Measurements from ENCODE around the gene LY9.

The LY9 gene

DNA sequence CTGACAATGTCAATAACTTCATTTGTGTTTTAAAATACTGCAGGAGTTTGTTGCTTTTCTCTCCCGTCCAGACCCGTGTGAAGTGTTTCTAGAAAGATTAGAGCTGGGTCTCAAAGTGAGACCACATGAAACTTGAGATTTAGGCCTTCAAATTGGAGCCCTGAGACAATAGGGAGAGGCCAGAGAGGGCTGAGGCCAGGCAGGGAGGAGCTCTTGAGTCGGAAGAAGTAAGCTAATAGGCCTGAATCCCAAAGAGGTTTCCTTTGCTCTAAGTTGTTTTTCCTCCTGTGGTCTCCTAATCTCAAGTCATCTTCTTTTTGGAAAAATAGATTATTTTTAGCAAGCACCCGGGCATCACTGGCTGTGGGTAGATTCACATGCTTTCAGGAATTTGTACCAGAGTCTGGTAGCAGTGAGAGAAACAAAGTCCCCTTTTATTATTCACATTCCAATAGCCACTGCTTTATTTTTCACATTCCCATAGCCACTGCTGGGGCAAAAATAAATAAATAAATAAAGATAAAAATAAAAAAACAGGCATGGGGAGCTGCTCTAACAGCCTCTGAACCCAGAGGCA is 41.1 kb downstream of the LY9 start:
- no peak for DNase-seq (ENCODE audit: low read depth)

GRCh38 chr1:160837558-160838205 is 41.7 kb downstream of the LY9 start:
- DNase-seq (ENCODE audit: low read depth) = peak; percentile 87

- no peak for DNase-seq (ENCODE audit: low read depth)
These were observed 42.9 kb downstream of the LY9 start for GRCh38 chr1:160838888-160839287.

DNA sequence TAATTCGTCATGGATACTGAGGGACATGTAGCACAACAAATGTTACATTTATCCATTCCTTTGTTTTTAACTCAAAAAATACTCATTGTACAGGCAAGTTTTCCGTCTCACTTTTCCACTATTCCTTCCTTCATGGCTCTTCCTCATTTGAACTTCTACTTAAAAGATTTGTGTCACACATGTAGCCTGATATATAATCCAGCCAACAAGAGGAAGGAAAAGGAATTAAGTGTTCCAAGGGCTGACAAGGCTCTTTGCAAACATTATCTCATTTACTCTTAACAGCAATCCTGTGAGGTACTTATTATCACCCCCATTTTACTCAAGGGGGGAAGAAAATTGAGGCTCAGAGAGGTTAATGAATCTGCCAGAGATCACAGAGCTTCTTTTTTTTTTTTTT is 43.8 kb downstream of the LY9 start:
- no peak for DNase-seq (ENCODE audit: low read depth)

DNA sequence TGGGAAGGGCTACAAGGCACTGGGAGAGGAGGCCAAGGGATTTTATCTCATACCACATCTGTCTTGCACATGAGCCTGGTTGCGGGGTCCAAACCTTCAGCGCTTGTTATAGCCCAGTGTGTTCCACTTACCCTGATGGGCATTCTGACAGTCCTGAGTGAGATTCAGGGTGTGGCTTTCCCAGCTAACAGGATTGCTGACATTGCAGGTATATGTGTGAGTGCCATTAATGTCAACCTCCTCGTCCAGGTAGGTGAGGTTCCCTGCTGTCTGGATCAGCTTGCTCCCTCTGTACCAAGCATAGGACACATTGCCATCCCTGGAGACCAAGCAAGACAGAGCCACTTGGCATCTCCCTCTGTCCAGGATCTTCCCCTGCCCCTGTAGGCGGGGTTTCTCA is 45.1 kb downstream of the LY9 start:
- no peak for DNase-seq (ENCODE audit: low read depth)

DNA sequence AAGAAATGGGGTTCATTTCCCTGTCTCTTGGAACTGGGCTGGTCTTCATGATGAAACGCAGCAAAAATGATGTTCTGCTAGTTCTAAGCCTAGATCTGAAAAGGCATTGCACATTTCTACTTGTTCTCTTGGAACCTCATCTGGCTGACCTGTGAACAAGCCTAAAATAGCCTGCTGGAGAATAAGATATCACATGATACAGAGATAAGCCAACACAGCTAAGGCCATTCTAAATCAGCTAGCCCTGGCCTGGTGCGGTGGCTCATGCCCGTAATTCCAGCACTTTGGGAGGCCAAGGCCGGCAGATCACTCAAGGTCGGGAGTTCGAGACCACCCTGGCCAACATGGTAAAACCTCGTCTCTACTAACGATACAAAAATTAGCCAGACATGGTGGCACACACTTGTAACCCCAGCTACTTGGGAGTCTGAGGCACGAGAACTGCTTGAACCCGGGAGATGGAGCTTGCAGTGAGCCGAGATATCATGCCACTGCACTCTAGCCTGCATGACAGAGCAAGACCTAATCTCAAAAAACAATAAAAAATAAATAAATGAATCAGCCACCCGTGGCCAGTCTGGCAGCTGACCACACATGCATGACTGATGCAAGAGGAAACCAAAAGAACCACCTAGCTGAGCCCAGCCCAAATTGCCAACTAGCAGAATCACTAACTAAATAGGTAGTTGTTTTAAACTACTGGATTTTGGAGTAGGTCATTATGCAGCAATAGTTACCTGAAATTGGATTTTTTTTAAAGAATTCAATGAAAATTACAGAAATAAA is 48.7 kb downstream of the LY9 start:
- no peak for DNase-seq (ENCODE audit: low read depth)

GRCh38 chr1:160846281-160846680 is 50.3 kb downstream of the LY9 start:
- DNase-seq (ENCODE audit: low read depth) = no peak

DNA sequence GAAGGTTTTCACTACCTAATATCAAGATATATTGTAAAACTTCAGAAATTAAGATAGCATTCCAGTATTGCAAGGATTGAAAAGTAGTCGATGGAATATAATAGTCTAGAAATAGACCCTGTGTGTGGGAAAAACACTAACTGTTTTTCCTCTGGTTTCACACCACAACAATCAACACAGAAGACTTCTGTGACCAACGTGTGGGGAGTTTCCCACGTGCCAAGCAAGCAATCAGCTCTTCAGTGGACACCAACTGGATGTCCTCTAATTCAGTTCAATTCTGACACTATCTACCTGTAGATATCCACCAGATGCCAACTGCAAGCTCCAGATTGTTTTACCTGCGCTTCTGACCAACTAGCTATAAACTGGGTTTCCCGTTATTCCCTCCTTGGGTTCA is 54.6 kb downstream of the LY9 start:
- DNase-seq (ENCODE audit: low read depth) = no peak

- no peak for DNase-seq (ENCODE audit: low read depth)
These were observed 55.0 kb downstream of the LY9 start for GRCh38 chr1:160850993-160851392.

DNA sequence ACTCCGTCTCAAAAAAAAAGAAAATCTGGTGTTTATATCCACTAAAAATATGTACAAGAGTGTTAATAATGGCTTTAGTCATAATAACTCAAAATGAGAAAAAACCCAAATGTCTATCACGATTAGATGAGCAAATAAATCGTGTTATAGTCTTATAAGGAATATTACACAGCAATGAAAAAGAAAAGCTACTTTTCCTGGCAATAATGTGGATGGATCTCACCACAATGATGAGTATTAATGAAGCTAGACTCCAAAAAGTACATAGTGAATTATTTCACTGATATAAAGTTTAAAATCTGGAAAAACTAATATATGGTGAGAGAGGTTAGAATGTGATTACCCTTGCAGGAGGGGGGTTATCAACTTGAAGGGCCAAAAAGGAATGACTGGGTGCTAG is 57.0 kb downstream of the LY9 start:
- DNase-seq (ENCODE audit: low read depth) = no peak

DNA sequence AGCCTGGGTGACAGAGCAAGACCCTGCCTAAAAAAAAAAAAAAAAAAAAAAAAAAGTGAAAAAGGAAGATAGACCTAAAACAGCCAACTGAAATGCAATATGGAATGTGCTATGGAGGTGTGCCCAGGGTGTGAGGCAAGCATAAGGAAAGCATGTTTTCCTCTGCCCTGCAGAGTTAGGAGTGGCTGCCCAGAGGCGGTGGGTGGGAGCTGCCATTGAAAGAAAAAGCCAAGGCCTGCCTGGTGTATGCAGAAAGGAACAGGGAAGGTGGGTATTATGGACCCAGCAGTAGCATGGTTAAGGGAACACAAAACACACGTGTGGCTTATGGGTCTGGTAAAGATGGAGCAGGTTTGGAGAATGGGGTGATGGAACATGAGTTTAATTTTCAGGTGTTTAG is 57.8 kb downstream of the LY9 start:
- DNase-seq (ENCODE audit: low read depth) = no peak

DNA sequence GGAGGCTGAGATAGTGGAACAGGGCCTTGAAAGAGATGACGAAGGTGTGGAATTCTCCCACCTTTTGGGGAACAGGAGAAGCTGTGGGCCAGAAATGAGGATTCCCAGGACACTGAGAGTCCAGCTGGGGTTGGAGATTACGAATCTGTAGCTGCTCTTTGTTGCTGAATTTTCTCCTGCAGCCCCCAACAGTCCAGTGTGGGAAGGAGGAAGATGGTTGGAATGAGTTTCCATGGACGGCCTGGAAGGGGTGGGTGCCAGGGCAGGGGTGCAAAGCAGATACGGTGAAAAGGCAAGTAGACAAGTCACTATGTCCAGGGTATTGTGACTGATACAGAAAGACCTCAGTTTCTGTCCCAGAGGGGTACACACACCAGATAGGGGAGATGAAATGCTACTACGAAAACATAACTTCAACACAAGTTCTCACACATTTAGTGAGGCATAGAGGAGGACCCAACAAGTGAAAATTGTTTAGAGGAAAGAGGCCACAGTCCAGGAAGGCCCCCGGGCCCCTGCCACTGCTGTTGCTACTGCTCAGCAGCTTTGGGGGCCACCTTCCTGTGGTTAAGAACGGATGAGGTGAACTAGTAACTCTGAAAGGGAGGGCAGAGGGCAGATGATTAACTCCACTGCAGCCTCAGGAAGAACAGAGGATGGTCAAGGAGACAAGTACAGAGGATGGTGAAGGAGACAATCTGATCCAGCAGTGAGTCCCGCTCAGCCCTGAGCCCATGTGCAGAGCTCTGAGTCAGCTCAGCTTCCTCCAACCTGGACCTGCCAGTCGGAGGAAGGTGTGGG is 59.4 kb downstream of the LY9 start:
- DNase-seq (ENCODE audit: low read depth) = no peak

DNA sequence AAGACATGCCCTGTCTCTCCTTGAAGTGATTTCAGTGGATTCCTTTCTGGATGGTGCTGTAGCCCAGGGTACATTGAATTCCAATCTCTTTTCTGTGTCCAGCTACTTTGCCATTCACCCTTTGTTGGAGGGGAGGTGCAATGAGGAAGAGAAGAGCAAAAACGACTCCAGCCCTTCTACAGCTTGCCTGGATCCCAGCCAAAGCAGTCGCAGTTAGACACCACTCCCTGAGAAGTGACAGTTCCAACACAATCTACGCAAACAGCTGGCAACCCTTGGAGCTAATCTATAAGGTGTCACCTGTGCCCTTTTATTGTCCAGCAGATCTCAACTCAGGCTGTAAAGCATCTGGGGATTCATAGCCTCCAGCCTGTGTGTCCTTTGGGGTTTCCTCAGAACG is 62.1 kb downstream of the LY9 start:
- no peak for DNase-seq (ENCODE audit: low read depth)

GRCh38 chr1:160858507-160858906 is 62.5 kb downstream of the LY9 start:
- no peak for DNase-seq (ENCODE audit: low read depth)

GRCh38 chr1:160859166-160859565 is 63.2 kb downstream of the LY9 start:
- DNase-seq (ENCODE audit: low read depth) = no peak

GRCh38 chr1:160860840-160861505 is 65.0 kb downstream of the LY9 start:
- DNase-seq (ENCODE audit: low read depth) = no peak

DNA sequence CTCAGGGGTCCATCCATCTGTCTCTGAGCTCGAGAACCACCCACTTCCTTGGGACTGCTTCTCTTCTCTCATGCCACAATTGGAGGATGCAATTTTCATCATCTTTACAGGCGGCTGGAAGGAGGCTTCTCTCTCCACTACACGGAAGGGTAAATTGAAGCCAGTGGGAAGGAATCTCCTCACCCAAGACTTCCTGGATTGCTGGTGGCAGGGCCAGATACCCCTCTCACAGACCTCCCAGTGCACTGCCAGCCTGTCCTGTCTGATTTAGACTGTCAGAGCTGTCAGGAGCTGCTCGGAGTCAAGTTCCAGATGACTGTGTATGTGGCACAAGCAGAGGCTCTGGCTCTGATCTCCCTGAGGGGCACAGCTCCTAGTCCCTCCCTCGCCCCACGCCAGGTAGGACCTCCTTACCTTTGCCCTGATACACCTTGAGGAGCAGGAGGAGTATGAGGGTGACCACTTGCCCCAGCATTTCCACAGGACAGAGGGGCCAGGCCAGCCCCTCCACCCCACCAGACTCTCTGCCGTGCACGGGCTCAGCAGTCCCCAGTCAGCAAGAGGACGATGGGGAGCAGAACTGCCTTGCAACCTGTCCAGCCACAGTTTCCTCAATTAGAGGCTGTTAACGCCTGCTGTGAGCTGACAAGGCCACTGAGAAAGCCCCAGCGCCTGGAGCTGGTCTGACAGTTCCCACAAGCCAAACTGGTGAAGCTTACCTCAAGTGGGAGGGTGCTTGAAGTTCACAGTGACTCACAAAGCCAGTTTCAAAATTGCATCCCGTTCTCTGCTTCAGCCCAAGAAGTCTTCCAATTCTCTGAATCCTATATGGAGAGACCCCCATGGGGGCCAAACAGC is 66.5 kb downstream of the LY9 start, which contains the start of gene CD244:
Gene CD244 (minus strand): TSS at position 685 of the 858 bp plus-strand sequence. CDS start 210 bp downstream, at position 475.
- DNase-seq (ENCODE audit: low read depth) = peak; percentile 66

DNA sequence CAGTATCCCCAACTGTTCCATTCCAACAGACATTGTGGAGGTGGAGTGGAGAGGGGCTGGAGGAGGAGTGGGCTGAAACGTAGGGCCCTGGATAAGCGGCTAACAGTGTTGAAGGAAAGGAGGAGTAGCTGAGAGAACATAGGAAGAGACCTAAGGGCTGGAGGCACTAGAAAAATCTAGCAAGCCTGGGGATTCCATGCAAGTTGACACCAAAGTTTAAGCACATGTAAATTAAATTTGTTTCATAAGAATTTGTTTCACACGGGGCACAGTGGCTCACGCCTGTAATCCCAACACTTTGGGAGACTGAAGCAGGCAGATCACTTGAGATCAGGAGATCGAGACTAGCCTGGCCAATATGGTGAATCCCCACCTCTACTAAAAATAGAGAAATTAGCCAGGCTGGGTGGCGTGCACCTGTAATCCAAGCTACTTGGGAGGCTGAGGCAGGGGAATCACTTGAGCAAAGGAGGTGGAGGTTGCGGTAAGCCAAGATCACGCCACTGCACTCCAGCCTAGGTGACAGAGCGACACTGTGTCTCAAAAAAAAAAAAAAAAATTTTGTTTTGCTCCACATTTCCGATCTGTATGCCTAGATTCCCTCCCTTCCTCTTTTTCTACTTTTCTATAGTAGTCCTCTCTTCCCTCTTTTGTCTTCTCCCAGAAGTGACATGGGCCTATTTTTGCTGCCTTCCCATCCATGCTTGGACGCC is 67.2 kb downstream of the LY9 start:
- DNase-seq (ENCODE audit: low read depth) = no peak

DNA sequence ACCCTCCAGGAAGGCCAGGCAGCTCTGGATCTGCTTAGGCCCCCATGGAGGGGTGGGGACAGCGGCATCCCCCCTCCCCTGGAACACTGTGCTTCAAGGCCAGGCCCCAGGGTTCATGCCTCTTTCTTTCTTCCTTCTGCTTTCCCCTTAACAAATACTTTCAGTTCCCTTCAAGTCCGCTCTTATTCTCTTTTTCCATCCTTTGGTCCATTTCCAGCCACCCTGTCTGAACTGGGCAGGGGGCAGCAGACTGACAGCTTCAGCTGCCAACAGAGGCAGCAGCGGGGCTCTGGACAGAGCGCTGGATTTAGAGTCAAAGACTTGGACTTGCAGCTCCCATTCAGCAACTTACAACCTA is 67.8 kb downstream of the LY9 start:
- no peak for DNase-seq (ENCODE audit: low read depth)

DNA sequence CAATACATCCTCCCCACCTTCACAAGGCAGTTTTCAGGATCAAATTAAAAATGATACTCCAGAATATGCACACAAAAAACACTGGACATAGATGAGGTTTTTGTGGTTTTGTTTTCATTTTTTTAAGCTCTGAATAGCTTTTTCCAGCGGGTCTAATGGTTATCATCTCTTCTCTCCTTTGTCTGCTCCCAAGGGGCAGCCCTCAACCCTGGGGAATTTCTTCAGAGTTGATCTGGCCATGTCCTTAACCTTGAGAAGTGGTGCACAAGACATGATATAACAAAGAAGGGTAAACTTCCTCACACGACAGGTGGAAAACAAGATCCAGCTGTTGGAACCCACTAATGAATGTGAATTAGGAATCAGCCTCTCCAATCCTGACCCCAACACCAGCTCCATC is 68.2 kb downstream of the LY9 start:
- no peak for DNase-seq (ENCODE audit: low read depth)
